ENCODE data around the gene IFT81.
A peak's percentile ranks its signal among the peaks of the same experiment; 100 is the strongest.
"Not testable (repeated sequence)": the region's sequence is repeated elsewhere in the genome, so short reads cannot be mapped to it uniquely, and the experiment has no call there.

Gene IFT81

GRCh38 chr12:110248096-110248447, 123.9 kb downstream of the IFT81 start:
- no peak for DNase-seq

DNA sequence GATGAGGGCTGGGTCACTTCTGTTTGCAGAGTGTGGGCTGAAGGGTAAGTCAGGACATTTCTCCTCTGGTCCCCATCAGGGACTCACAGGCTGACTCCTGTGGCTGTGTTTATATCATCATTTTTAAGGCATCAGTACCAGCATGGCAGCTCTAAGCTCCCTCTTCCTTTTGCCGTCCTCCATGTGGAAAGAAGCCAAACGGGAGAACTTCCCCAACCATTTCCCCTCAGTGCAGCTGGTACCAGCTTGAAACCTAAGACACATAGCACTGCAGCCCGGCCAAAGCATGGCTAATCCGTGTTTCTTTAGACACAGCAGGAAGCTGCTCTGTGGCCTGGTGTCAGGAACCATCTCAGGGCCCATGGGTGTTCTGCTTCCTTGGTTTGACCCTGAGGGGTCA, 124.9 kb downstream of the IFT81 start:
- DNase-seq = peak; percentile 30

DNA sequence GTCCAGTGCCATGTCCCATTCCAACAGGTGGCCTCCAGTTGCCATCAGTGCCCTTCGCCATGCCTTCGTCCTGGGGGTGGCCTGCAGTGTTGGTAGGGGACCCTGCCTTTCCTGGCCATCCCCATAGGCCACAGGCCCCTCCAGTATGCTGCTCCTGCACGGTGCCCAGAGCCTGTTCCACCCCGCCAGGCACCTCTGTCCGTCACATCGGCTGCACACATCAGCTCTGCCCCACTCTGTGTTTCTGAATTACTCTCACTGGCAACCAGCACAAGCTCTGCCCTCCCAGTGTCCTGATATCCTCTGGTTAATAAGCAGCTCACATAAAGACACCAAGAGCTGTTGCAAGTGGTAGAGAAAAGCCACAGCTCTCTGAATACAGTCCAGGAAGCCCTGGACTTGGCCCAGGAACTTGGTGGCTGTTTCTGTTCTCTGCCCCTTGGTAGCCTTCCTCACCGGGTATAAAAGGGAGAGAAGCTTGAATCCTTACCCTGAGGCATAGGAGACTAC, 125.6 kb downstream of the IFT81 start:
- DNase-seq = no peak

- DNase-seq = no peak
Observed at GRCh38 chr12:110251381-110251780, 127.2 kb downstream of the IFT81 start.

DNA sequence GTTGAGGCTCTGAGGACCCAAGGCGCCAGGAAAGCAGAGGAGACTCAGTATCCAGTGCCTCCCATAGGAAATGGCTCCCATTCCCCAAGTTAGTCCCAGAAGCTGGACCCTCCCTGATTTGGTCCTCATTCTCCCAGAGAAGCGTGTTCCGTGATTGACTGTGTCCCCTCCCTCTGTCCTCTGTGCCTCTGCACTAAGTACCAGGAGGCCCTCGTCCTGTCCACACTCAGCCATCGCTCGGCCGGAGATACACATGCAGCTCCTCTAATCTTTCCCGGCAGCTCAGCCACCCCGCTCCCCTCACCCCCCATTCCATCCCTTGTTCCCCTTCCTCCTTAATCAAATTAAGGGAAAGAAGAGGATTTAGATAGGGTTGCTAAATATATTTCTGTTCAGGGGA, 128.6 kb downstream of the IFT81 start:
- no peak for DNase-seq

DNA sequence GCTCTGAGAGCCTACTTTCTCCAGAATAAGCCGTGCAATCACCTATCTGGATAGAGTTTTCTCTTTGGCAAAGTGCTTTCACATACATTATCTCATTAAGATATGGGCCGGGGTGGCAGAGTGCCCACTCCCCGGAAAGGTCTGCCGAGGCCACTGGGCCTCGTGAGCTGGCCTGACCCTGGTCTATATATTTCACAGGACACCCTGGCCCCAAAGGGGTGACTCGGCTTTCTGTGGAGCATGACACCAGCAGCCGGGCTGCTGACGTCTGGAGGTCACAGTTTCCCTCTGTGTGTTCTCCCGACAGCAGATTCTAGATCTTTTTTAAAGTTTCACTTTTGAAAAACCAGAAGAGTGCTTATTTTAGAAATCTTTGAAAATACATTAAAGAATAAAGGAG, 129.0 kb downstream of the IFT81 start:
- no peak for DNase-seq

- no peak for DNase-seq
Observed at GRCh38 chr12:110254971-110255540, 130.9 kb downstream of the IFT81 start.

- DNase-seq = not testable (repeated sequence)
Observed at GRCh38 chr12:110255890-110256456, 131.8 kb downstream of the IFT81 start.

GRCh38 chr12:110256780-110257431, 132.7 kb downstream of the IFT81 start:
- no peak for DNase-seq

GRCh38 chr12:110258466-110258865, 134.3 kb downstream of the IFT81 start:
- no peak for DNase-seq

DNA sequence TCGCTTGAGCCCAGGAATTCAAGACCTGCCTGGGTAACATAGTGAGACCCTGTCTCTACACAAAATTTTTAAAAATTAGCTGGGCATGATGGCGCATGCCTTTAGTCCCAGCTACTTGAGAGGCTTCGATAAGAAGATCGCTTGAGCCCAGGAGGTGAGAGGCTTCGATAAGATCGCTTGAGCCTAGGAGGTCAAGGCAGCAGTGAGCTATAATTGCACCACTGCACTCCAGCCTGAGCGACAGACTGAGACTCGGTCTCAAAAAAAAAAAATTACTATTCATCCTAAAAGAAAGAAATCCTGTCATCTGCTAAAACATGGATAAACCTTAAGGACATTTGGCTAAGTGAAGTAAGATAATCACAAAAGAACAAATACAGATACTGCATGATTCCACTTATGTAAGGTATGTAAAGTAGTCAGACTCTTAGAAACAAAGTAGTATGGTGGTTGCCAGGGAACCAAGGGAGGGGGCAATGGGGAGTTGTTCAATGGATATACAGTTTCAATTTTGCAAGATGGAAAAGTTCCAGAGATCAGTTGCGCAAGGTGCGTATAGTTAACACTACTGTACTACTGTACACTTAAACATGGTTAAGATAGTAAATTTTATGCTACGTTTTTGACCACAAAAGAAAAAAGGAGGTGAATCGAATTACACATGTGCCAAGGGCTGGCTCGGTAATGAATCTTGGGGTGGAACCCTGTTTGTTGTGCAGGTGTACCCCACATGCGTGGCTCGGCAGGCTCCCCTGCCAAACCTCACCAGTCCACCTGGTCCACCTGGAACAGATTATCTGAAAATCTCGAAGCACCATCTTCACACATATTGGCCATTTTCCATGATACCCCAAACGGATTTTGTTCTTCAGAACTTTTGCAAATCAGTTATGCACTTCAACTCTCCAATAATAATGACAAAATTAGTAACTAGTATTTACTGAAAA, 138.6 kb downstream of the IFT81 start:
- no peak for DNase-seq

DNA sequence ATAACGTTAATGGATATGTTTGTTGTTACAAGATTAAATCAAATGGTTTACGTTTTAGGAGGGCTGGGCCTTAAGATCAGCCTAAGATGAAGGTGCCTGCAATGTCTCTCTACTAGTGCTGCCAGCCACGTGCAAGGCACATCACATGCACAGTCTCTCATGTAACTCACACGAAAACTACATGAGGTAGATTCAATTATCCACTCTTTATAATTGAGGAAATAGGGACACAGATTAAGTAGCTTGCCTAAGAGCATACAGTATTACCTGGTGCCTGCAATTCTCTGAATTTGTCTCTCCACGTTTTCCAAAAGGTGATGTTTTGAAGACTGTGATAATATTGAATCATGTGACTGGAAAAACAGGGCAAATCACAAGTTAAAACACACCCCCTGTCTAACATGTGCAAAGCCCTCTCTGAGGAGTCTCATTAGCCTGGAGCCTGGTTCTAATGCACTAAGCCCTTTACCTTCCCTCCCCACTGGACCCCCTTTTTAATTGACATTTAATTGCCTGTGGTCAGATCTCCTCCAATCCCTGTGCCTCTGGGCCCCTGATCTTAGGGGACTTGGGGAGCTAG, 142.3 kb downstream of the IFT81 start:
- DNase-seq = no peak

DNA sequence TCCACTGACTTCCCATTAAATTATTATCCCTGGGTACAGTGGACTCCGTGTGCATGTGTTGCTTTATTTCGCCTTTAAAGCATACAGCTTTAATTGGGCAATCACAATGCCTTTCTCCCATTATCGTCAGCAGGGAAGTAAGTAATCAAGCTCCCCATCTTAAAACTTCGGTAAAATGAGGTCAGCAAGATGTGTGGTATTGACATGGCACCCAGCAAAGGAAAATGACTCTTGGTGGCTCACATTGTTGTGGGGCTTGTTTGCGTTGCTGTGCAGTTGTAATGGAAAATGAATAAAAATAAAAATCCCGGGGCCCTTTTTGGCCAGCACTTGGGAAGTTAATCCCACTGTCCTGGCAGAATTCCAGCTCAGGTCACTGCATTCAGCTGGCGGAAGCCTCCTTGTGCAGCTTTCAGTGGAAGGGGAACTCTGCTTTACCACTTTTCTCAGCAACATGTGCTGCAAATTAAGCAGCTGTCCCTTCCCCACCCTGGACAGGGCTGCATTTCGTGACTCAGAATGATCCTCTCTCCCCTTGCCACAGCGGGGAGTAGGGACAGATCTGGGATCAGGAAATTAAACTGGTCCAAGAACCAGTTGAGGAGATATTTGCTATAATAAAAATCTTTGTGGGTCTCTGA, 142.9 kb downstream of the IFT81 start:
- peak; percentile 71 for DNase-seq

Measured in HCEC 1CT (cell line).